OCI-LY3 (cell line): Measurements from ENCODE around the gene TRIM8.

Experiments
- H2AFZ ChIP-seq: fragments of 200-600, 300-600 bp; shearing (Covaris generic); 2 replicates; pipeline ENCODE4 v1.6.0; 2014; ENCODE audit warnings: antibody characterized with exemption, low read depth, low read length
- H3K27ac ChIP-seq: fragments of 200-600, 300-600 bp; sonication (generic); 2 replicates; pipeline ENCODE4 v1.5.1; 2014; ENCODE audit warnings: mild to moderate bottlenecking, low read length, moderate library complexity, mixed read lengths
- H3K27me3 ChIP-seq: fragments of 200-600, 300-600 bp; sonication (generic); 2 replicates; pipeline ENCODE4 v1.6.1; 2014; ENCODE audit warnings: low read depth, low read length, mixed read lengths
- H3K36me3 ChIP-seq: fragments of 200-600, 300-600 bp; sonication (generic); replicated peaks from 2 replicates; pipeline ENCODE3; 2014; ENCODE audit warnings: low read depth, low read length, mixed read lengths
- H3K4me1 ChIP-seq: fragments of 300-600, 200-600 bp; sonication (generic); 2 replicates; pipeline ENCODE4 v1.6.1; 2014; ENCODE audit warnings: low read length, mixed read lengths
- H3K4me2 ChIP-seq: fragments of 200-600, 300-600 bp; sonication (generic); 2 replicates; pipeline ENCODE4 v1.6.1; 2014; ENCODE audit warnings: low read length, mixed read lengths
- H3K4me3 ChIP-seq: fragments of 300-600, 200-600 bp; sonication (generic); 2 replicates; pipeline ENCODE4 v1.5.1; 2014; ENCODE audit warnings: antibody characterized with exemption, mild to moderate bottlenecking, low read length, moderate library complexity
- H3K79me2 ChIP-seq: fragments of 300-600, 200-600 bp; shearing (Covaris generic); 2 replicates; pipeline ENCODE4 v1.6.1; 2014; ENCODE audit warnings: mild to moderate bottlenecking, low read length, mixed read lengths
- H3K9ac ChIP-seq: fragments of 300-600, 200-600 bp; shearing (Covaris generic); 2 replicates; pipeline ENCODE4 v1.6.0; 2014; ENCODE audit warnings: mild to moderate bottlenecking, low read length, moderate library complexity
- H3K9me3 ChIP-seq: fragments of 200-600, 300-600 bp; shearing (Covaris generic); 2 replicates; pipeline ENCODE4 v1.6.1; 2014; ENCODE audit warnings: low read length, mixed read lengths; ENCODE audit not compliant: insufficient read depth
- H4K20me1 ChIP-seq: fragments of 200-600, 300-600 bp; sonication (generic); 2 replicates; pipeline ENCODE4 v1.6.1; 2016; ENCODE audit warnings: low read length, mixed read lengths; ENCODE audit not compliant: insufficient read depth
- EZH2phosphoT487 ChIP-seq: fragments of 200-600 bp; shearing (Covaris generic); IDR thresholded peaks from 2 replicates; pipeline ENCODE4 v1.6.1; 2018; ENCODE audit warnings: antibody characterized with exemption, mixed run types, low read depth
- TF ChIP-seq, protein P1 (sequence below): fragments of 200-600, 300-600 bp; sonication (generic); IDR thresholded peaks from 2 replicates; pipeline ENCODE4 v1.5.1; 2014; ENCODE audit warnings: antibody characterized with exemption, low read length, low read depth

The TRIM8 gene

DNA sequence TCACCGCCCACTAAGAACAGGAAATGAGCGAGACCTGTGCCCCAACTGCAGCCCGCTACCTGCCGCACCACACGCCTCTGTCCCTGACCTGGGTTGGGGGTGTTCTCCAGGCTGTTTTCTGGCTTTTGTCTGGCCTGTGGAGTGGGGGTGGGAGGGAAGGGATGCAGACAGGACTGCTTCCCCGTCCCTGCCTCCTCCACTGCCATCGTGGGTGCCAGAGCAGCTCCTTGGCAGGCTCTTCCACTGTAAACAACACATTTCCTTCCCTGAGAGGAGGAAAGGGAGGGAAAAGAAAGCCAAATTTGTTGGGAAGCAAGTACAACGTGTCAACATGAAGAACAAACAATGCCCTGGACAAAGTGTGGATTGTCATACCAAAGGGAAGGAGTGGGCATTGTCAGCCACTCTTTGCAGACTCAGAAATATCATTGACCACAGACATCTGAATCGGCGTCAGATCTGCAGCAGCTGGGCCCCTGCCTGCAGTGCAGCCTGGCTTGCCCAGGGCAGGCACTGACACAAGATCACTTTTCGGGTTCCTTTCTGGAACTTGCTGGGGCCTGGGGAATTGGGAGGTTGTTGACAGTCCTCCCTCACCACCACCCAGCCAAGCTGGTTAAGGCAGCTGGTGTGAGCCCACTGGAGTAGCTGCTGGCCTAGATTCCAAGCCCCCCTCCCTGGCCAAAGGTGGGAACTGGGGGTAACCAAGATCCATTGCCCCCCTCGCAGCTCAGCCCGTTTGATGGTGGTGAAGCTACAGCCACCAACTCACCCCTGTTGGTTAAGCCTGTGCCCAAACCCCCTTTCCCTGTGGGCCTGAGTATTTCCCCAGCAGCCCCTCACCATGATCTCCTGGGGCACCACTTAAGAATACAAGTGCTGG is 22.6 kb upstream of the TRIM8 start:
- Histone ChIP-seq H3K27ac (no peak overlapping the region), H2AFZ (no peak overlapping the region), H3K27me3 (no peaks in the 10 kb centered on the region), H3K36me3 (no peaks in the 10 kb centered on the region), H3K4me3 (no peak overlapping the region), H3K79me2 (no peaks in the 10 kb centered on the region), H3K9ac (no peak overlapping the region), H3K4me1 (peaks cover 8% of the 10 kb centered on the region), H3K4me2 (no peak overlapping the region), H4K20me1 (no peaks in the 10 kb centered on the region), H3K9me3 (no peaks in the 10 kb centered on the region)
- TF ChIP-seq, protein P1, sequence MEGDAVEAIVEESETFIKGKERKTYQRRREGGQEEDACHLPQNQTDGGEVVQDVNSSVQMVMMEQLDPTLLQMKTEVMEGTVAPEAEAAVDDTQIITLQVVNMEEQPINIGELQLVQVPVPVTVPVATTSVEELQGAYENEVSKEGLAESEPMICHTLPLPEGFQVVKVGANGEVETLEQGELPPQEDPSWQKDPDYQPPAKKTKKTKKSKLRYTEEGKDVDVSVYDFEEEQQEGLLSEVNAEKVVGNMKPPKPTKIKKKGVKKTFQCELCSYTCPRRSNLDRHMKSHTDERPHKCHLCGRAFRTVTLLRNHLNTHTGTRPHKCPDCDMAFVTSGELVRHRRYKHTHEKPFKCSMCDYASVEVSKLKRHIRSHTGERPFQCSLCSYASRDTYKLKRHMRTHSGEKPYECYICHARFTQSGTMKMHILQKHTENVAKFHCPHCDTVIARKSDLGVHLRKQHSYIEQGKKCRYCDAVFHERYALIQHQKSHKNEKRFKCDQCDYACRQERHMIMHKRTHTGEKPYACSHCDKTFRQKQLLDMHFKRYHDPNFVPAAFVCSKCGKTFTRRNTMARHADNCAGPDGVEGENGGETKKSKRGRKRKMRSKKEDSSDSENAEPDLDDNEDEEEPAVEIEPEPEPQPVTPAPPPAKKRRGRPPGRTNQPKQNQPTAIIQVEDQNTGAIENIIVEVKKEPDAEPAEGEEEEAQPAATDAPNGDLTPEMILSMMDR: no peak
- TF ChIP-seq EZH2phosphoT487: no peak

DNA sequence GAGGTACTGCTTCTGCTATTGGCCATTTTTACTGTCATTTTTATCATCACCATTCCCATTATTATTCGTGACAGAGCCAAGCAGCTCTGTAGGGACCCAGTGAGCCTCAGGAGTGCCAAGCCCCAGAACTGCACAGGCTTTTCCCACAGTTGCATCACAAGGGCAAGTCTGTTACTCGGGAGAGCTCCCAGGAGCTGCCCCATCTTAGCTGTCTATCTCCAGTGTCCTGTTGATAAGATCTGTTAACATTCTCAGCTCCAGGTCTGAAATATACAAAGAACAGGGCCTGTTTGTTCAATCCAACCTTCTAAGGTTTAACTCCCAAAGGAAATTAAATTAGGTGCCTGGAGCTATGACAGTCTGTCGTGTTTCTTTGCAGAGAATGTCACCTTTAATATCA is 20.2 kb upstream of the TRIM8 start:
- no peaks in the 10 kb centered on the region for H3K27me3 ChIP-seq
- no peak overlapping the region for H3K27ac ChIP-seq
- H3K9ac ChIP-seq: no peak overlapping the region
- TF ChIP-seq EZH2phosphoT487: no peak
- TF ChIP-seq, protein P1: no peak
- H3K4me1 ChIP-seq: peaks cover 5% of the 10 kb centered on the region; the same call in 1 of the 2 replicates
- H3K4me2 ChIP-seq: no peak overlapping the region
- H3K9me3 ChIP-seq: no peaks in the 10 kb centered on the region
- H3K4me3 ChIP-seq: no peak overlapping the region
- H2AFZ ChIP-seq: no peak overlapping the region
- no peaks in the 10 kb centered on the region for H3K79me2 ChIP-seq
- H4K20me1 ChIP-seq: no peaks in the 10 kb centered on the region
- H3K36me3 ChIP-seq: no peaks in the 10 kb centered on the region

DNA sequence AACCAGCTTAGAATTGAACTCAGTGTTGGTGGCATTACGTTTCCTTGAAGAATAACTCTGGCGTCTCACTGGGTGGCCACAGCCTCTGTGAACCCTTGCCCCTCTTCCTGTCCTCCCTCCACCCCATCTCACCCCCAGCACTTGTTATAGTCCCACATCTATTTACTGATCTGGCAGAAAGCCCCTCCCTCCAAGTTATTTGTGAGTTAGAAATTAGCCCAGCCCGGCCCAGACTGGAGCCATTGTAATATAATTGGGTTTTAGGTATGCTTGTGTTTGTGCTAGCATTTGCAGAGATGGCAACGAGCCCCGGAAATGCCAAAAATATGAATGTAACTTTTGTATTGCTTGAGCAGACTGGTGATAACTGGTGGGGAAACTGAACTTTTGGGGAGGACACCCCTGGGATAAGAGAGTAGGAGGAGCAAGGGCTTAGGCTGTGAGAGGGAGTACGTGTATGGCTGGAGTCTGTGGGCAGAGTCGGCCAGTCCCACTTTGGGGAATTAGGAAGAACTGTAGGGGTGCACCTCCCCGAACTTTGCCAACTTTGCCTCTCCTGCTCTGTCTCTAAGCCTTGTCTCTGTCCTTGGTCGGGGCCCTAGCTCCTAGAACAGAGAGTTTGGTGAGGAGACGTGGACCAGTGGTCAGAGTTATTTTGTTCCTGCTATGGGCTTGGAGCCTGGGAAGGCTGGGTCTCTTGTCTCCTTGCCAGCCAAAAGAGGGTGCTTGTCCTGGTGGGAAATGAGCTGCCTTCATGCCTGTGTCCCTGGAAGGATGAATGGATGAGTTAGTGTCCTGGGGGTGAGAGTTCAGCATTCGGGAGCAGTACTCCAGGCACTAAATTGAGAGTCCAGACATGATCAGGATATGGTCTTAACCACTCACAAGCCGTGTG is 19.3 kb upstream of the TRIM8 start:
- TF ChIP-seq, protein P1: no peak
- TF ChIP-seq EZH2phosphoT487: no peak
- Histone ChIP-seq H3K27me3 (no peaks in the 10 kb centered on the region), H3K27ac (no peak overlapping the region), H3K36me3 (no peaks in the 10 kb centered on the region), H2AFZ (no peak overlapping the region), H4K20me1 (no peaks in the 10 kb centered on the region), H3K4me1 (peaks cover 5% of the 10 kb centered on the region; the same call in 1 of the 2 replicates), H3K9me3 (no peaks in the 10 kb centered on the region), H3K79me2 (no peaks in the 10 kb centered on the region), H3K4me2 (no peak overlapping the region), H3K4me3 (no peak overlapping the region), H3K9ac (no peak overlapping the region)
